MCF 10A (cell line): ENCODE data around the gene MPC2. TPM values are rescaled to one million over a fixed set of nuclear protein-coding genes. Genes with fewer than 3 reads are reported as not detected.

Experiments used
- BruUV-seq: library from RNA; stranded (reverse); fragments of 400-500 nt; replicated peaks from 2 replicates; lab custom pipeline; 2021; lab: Mats Ljungman, UMichigan
- CTCF ChIA-PET: fragments of 300-600 bp; sonication (Branson Sonifier 250); formaldehyde crosslinking; extraction: SDS; loops from one replicate; lab custom pipeline; 2021; ENCODE audit warnings: antibody characterized with exemption, inconsistent platforms; lab: Yijun Ruan, JAX
- POLR2A ChIA-PET: fragments of 300-600, 350-650 bp; sonication (Branson Sonifier 250); formaldehyde crosslinking; extraction: SDS; loops from one replicate; lab custom pipeline; 2020; ENCODE audit warnings: antibody characterized with exemption, inconsistent platforms; lab: Yijun Ruan, JAX
- DNase-seq: peaks from one replicate; pipeline ENCODE4 v3.0.0-alpha.2; 2018; ENCODE audit not compliant: unreplicated experiment
- H3K27ac Mint-ChIP-seq: one replicate; pipeline ENCODE4 v1.8.0; 2022; ENCODE audit warnings: mild to moderate bottlenecking, low read depth, mixed read lengths; ENCODE audit not compliant: unreplicated experiment
- H3K27me3 Mint-ChIP-seq: one replicate; pipeline ENCODE4 v1.8.0; 2022; ENCODE audit warnings: mixed read lengths; ENCODE audit not compliant: insufficient read depth, unreplicated experiment
- H3K36me3 Mint-ChIP-seq: one replicate; pipeline ENCODE4 v1.8.0; 2022; ENCODE audit warnings: mild to moderate bottlenecking, moderate library complexity, mixed read lengths; ENCODE audit not compliant: insufficient read depth, unreplicated experiment
- H3K4me1 Mint-ChIP-seq: one replicate; pipeline ENCODE4 v1.8.0; 2022; ENCODE audit warnings: mixed read lengths; ENCODE audit not compliant: insufficient read depth, unreplicated experiment
- H3K4me3 Mint-ChIP-seq: one replicate; pipeline ENCODE4 v1.8.0; 2022; ENCODE audit warnings: mild to moderate bottlenecking, moderate library complexity, mixed read lengths; ENCODE audit not compliant: unreplicated experiment
- H3K9me3 Mint-ChIP-seq: one replicate; pipeline ENCODE4 v1.8.0; 2022; ENCODE audit warnings: mixed read lengths; ENCODE audit not compliant: unreplicated experiment
- CTCF ChIP-seq: fragments of 200-600 bp; IDR thresholded peaks from one replicate; pipeline ENCODE4 v1.8.0; 2022; ENCODE audit warnings: antibody characterized with exemption, mild to moderate bottlenecking; ENCODE audit not compliant: unreplicated experiment
- intact Hi-C: fragments of 100-400 bp; cut with micrococcal nuclease; formaldehyde crosslinking; loops from 2 replicates; pipeline ENCODE4 v1.14.1; 2022
- total RNA-seq: library from RNA; stranded (reverse); gene quantifications from 2 replicates; pipeline ENCODE4 v1.2.3, GENCODE V29; 2022

MPC2 gene
- total RNA-seq, 1 experiment from 2014 or later, result 108 TPM

- BruUV-seq, result no TSS peak
- no peak for DNase-seq
- CTCF ChIA-PET, result interaction anchor here (0.9 kb wide), 1 partner anchor 11 kb away, joined by 3 read pairs; no protein-coding TSS in a partner anchor
- Mint-ChIP-seq H3K4me1 (peaks cover 15% of the 10 kb centered on the region), H3K27me3 (no peaks in the 10 kb centered on the region), H3K27ac (no peak overlapping the region), H3K9me3 (peaks cover 13% of the 10 kb centered on the region), H3K4me3 (no peak overlapping the region), H3K36me3 (peaks cover 41% of the 10 kb centered on the region)
- intact Hi-C loops, result no loop called here
- no peak for TF ChIP-seq CTCF
- POLR2A ChIA-PET, result no interaction called here
Measured at GRCh38 chr1:167981933-167982332, 45.1 kb upstream of the MPC2 start.

DNA sequence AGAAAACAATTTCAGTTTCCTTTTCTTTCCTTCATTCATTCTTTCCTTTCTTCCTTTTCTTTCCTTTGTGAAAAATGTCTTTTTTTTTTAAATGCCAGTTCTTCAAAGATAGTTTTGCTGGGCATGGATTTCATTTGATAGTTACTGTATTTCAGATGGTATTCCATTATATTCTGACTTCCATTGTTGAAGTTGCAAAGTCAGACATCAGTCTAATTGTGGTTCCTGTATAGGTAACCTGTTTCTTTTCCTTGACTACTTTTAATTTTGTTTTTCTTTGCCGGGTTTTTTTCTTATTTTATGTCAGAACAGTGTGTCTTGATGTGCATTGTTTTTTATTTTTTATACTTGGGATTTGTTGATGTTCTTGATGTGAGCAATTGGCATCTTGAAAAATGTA is 40.4 kb upstream of the MPC2 start:
- peaks cover 55% of the 10 kb centered on the region for H3K36me3 Mint-ChIP-seq
- ChIA-PET CTCF (no interaction called here), POLR2A (no interaction called here)
- no peak overlapping the region for H3K4me3 Mint-ChIP-seq
- H3K27ac Mint-ChIP-seq, result no peak overlapping the region
- H3K4me1 Mint-ChIP-seq, result peaks cover 5% of the 10 kb centered on the region
- H3K9me3 Mint-ChIP-seq, result peaks cover 7% of the 10 kb centered on the region
- H3K27me3 Mint-ChIP-seq, result no peaks in the 10 kb centered on the region
- no peak for TF ChIP-seq CTCF
- intact Hi-C loops, result no loop called here
- no TSS peak for BruUV-seq
- DNase-seq, result no peak

DNA sequence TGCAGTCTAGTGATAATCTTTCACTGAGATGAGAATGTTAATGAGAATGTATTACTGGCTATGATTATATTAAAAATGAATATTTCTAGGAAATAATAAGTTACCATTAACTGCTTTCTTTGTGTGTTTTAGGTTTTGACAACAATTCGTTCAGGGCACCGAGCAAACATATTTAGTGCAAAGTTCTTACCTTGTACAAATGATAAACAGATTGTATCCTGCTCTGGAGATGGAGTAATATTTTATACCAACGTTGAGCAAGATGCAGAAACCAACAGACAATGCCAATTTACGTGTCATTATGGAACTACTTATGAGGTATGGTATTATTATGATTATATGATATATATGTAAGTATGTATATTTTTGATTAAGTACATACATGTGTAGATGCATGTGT is 37.8 kb upstream of the MPC2 start:
- H3K4me3 Mint-ChIP-seq, result no peak overlapping the region
- DNase-seq, result no peak
- no TSS peak for BruUV-seq
- H3K27me3 Mint-ChIP-seq, result no peaks in the 10 kb centered on the region
- TF ChIP-seq CTCF, result no peak
- H3K27ac Mint-ChIP-seq, result no peak overlapping the region
- peaks cover 7% of the 10 kb centered on the region for H3K9me3 Mint-ChIP-seq
- ChIA-PET POLR2A (no interaction called here), CTCF (no interaction called here)
- H3K36me3 Mint-ChIP-seq, result peaks cover 56% of the 10 kb centered on the region
- intact Hi-C loops, result no loop called here
- H3K4me1 Mint-ChIP-seq, result peaks cover 5% of the 10 kb centered on the region

DNA sequence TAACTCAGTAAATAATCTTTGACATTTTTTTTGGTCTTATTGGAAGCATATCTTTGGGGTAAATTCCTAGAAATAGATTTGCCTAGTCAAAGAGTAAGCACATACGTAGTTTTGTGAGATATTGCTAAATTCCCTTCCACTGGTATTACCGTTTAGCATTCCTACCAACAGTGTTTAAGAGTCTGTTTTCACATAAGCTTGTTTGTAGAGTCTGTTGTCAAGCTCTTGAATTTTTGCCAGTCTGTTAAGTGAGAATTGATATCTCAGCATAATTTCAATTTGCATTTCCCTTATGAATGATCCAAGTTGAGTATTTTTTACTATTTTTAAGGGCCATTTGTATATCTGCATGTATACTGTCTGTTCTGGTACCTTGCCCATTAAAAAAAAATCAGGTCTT is 37.0 kb upstream of the MPC2 start:
- Mint-ChIP-seq H3K9me3 (peaks cover 7% of the 10 kb centered on the region), H3K4me1 (no peaks in the 10 kb centered on the region), H3K4me3 (no peak overlapping the region), H3K27me3 (no peaks in the 10 kb centered on the region), H3K27ac (no peak overlapping the region), H3K36me3 (peaks cover 53% of the 10 kb centered on the region)
- no TSS peak for BruUV-seq
- TF ChIP-seq CTCF, result no peak
- CTCF ChIA-PET, result interaction anchor here (1.0 kb wide), 1 partner anchor 14 kb away, joined by 3 read pairs; no protein-coding TSS in a partner anchor
- POLR2A ChIA-PET, result interaction anchor here (0.7 to 1.2 kb wide), 3 partner anchors 38 to 590 kb away, joined by 3 read pairs; no protein-coding TSS in a partner anchor
- DNase-seq, result no peak
- intact Hi-C loops, result no loop called here
